ENCODE measurements around the gene LRG1. TPM values are rescaled to one million over a fixed set of nuclear protein-coding genes. Genes with fewer than 3 reads are reported as not detected.

LRG1 gene
- total and polyA plus RNA-seq, 2 of the 13 experiments (the other 11 are each of a cell fraction or from before 2014, with no cell fraction given): 12.0 to 39.3 TPM

- TF ChIP-seq, protein P1, sequence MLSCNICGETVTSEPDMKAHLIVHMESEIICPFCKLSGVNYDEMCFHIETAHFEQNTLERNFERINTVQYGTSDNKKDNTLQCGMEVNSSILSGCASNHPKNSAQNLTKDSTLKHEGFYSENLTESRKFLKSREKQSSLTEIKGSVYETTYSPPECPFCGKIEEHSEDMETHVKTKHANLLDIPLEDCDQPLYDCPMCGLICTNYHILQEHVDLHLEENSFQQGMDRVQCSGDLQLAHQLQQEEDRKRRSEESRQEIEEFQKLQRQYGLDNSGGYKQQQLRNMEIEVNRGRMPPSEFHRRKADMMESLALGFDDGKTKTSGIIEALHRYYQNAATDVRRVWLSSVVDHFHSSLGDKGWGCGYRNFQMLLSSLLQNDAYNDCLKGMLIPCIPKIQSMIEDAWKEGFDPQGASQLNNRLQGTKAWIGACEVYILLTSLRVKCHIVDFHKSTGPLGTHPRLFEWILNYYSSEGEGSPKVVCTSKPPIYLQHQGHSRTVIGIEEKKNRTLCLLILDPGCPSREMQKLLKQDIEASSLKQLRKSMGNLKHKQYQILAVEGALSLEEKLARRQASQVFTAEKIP (CRISPR knock-in tag; IDR thresholded peaks at IDR 0.05; ENCODE audit: borderline replicate concordance): no peak
- TF ChIP-seq ERF (CRISPR knock-in tag; IDR thresholded peaks at IDR 0.05): no peak
- TF ChIP-seq SP5 (CRISPR knock-in tag; IDR thresholded peaks at IDR 0.05; ENCODE audit: borderline replicate concordance, low read depth): no peak
- TF ChIP-seq U2AF2 (IDR thresholded peaks at IDR 0.05; ENCODE audit: low read depth, low read length): no peak
- TF ChIP-seq, protein P2, sequence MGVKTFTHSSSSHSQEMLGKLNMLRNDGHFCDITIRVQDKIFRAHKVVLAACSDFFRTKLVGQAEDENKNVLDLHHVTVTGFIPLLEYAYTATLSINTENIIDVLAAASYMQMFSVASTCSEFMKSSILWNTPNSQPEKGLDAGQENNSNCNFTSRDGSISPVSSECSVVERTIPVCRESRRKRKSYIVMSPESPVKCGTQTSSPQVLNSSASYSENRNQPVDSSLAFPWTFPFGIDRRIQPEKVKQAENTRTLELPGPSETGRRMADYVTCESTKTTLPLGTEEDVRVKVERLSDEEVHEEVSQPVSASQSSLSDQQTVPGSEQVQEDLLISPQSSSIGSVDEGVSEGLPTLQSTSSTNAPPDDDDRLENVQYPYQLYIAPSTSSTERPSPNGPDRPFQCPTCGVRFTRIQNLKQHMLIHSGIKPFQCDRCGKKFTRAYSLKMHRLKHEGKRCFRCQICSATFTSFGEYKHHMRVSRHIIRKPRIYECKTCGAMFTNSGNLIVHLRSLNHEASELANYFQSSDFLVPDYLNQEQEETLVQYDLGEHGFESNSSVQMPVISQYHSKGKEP (CRISPR knock-in tag; IDR thresholded peaks at IDR 0.05): no peak
- TF ChIP-seq STAG1 (CRISPR knock-in tag; IDR thresholded peaks at IDR 0.05): peak; percentile 56
- TF ChIP-seq ZNF768 (CRISPR knock-in tag; IDR thresholded peaks at IDR 0.05): peak; percentile 10; the same call in 1 of the 2 replicates
- TF ChIP-seq CERS6 (CRISPR knock-in tag; IDR thresholded peaks at IDR 0.05): no peak
- TF ChIP-seq ZZZ3 (CRISPR knock-in tag; IDR thresholded peaks at IDR 0.05; ENCODE audit: borderline replicate concordance): no peak
- TF ChIP-seq SOX5 (CRISPR knock-in tag; IDR thresholded peaks at IDR 0.05; ENCODE audit: borderline replicate concordance): no peak
- no peak for TF ChIP-seq ZFY (CRISPR knock-in tag; IDR thresholded peaks at IDR 0.05)
- TF ChIP-seq HCFC1 (IDR thresholded peaks at IDR 0.05; ENCODE audit: low read depth, low read length): no peak
- TF ChIP-seq ZNF546 (CRISPR knock-in tag; conservative IDR thresholded peaks at IDR 0.05): no peak
- no peak for TF ChIP-seq ZFP90 (CRISPR knock-in tag; IDR thresholded peaks at IDR 0.05; ENCODE audit: borderline replicate concordance)
- TF ChIP-seq CTCF (CRISPR knock-in tag; IDR thresholded peaks at IDR 0.05): peak; percentile 69
- TF ChIP-seq EED (CRISPR knock-in tag; IDR thresholded peaks at IDR 0.05): no peak
- TF ChIP-seq, protein P3, sequence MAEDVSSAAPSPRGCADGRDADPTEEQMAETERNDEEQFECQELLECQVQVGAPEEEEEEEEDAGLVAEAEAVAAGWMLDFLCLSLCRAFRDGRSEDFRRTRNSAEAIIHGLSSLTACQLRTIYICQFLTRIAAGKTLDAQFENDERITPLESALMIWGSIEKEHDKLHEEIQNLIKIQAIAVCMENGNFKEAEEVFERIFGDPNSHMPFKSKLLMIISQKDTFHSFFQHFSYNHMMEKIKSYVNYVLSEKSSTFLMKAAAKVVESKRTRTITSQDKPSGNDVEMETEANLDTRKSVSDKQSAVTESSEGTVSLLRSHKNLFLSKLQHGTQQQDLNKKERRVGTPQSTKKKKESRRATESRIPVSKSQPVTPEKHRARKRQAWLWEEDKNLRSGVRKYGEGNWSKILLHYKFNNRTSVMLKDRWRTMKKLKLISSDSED (CRISPR knock-in tag; IDR thresholded peaks at IDR 0.05): no peak
- no peak for TF ChIP-seq ZNF672 (CRISPR knock-in tag; IDR thresholded peaks at IDR 0.05)
- no peak for TF ChIP-seq ZFAT (CRISPR knock-in tag; conservative IDR thresholded peaks at IDR 0.05)
Measured at GRCh38 chr19:4557971-4558941, 18.4 kb upstream of the LRG1 start (continued).
